ENCODE results near the gene NHERF2. TPM values are rescaled to one million over a fixed set of nuclear protein-coding genes. Genes with fewer than 3 reads are reported as not detected.

Gene NHERF2
- total and polyA plus RNA-seq, 11 donors = 124 to 496 (median 227) TPM

- Histone ChIP-seq H3K36me3 (peaks cover 0 to 95% (median 63%) of the 10 kb centered on the region in 9 donors), H3K9me3 (no peaks in the 10 kb centered on the region), H3K27ac (peak overlapping the region in 10 of 12 donors; percentile 9 to 75 (median 54)), H3K4me3 (no peak overlapping the region), H3K27me3 (no peaks in the 10 kb centered on the region), H3K4me1 (peaks cover 5 to 32% (median 22%) of the 10 kb centered on the region in 12 donors)
- DNase-seq (peak in 2 of 5 donors; percentile 58 to 65), ATAC-seq (peak; percentile 16 to 44 (median 18))
- 75 to 82% (median 78%) methylated on average over 7 to 35 of the region's 35 CpGs for WGBS, 4 donors
- no peak for TF ChIP-seq POLR2A (IDR thresholded peaks at IDR 0.05)
- TF ChIP-seq CTCF (IDR thresholded peaks at IDR 0.05) = no peak
- intact Hi-C loops (cut with DNase I) = loop anchor here in 3 of 10 donors (5.0 to 10.0 kb wide), 2 partner anchors 57 to 59 kb away; partner anchors contain the start of gene NHERF2 (in 2 of the 3)
These were observed 54.7 kb downstream of the NHERF2 start for GRCh38 chr16:2081201-2082084.

GRCh38 chr16:2082171-2082982, 55.7 kb downstream of the NHERF2 start:
- ATAC-seq = peak; percentile 35 to 74 (median 49)
- intact Hi-C loops (cut with DNase I) = loop anchor here in 3 of 10 donors (5.0 to 10.0 kb wide), 2 partner anchors 58 to 60 kb away; partner anchors contain the start of gene NHERF2 (in 2 of the 3)
- peaks cover 5 to 32% (median 22%) of the 10 kb centered on the region in 12 donors for H3K4me1 ChIP-seq
- no peak overlapping the region for H3K4me3 ChIP-seq
- WGBS, 4 donors = 54 to 74% (median 65%) methylated on average over 23 to 32 of the region's 32 CpGs
- peaks cover 0 to 94% (median 57%) of the 10 kb centered on the region in 9 donors for H3K36me3 ChIP-seq
- TF ChIP-seq POLR2A (IDR thresholded peaks at IDR 0.05) = no peak
- TF ChIP-seq CTCF (IDR thresholded peaks at IDR 0.05) = peak in 3 of 12 donors; percentile 10 to 11 (median 11)
- no peaks in the 10 kb centered on the region for H3K27me3 ChIP-seq
- peak in 2 of 5 donors; percentile 65 to 68 for DNase-seq
- H3K27ac ChIP-seq = peak overlapping the region in 11 of 12 donors; percentile 9 to 75 (median 51)
- H3K9me3 ChIP-seq = no peaks in the 10 kb centered on the region

DNA sequence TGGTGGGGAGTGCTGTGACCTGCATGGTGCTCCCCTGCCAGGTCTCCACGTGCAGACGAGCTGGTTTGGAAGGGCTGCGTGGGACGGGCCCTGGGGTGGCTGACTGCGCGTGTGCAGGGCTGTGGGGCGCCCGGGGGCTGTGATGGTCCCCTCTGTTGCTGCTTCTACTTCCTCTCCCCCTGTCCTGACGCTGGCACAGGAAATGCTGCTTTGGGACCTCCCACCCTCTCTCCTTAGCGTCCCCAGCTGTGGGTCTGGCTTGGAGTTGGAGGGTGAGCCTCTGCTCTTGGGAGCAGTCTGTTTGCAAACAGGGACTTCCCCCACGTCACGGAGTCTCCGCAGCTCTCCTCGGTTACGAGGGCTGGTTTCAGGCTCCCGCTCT, 56.3 kb downstream of the NHERF2 start:
- intact Hi-C loops (cut with DNase I) = loop anchor here in 3 of 10 donors (5.0 to 10.0 kb wide), 2 partner anchors 58 to 61 kb away; partner anchors contain the start of gene NHERF2 (in 2 of the 3)
- TF ChIP-seq POLR2A (IDR thresholded peaks at IDR 0.05) = no peak
- TF ChIP-seq CTCF (IDR thresholded peaks at IDR 0.05) = no peak
- DNase-seq (peak in 1 of 5 donors; percentile 53), ATAC-seq (peak in 2 of 4 donors; percentile 1 to 4)
- Histone ChIP-seq H3K9me3 (no peaks in the 10 kb centered on the region), H3K36me3 (peaks cover 0 to 94% (median 58%) of the 10 kb centered on the region in 9 donors), H3K27me3 (no peaks in the 10 kb centered on the region), H3K4me1 (peaks cover 5 to 32% (median 22%) of the 10 kb centered on the region in 12 donors), H3K4me3 (no peak overlapping the region), H3K27ac (peak overlapping the region in 8 of 12 donors; percentile 44 to 75 (median 54))
- 66 to 83% (median 74%) methylated on average over 11 to 16 of the region's 16 CpGs for WGBS, 4 donors
